ENCODE data around the gene IRS1. TPM values are rescaled to one million over a fixed set of nuclear protein-coding genes. Genes with fewer than 3 reads are reported as not detected.

Gene IRS1
- polyA plus RNA-seq, 3 donors = 10.5 to 12.1 (median 11.3) TPM

GRCh38 chr2:226733189-226733858 lies 66.3 kb downstream of the IRS1 start:
- no peak for DNase-seq (ENCODE audit: low read depth in 3 of 3, low spot score in 2 of 3)

- no peak for DNase-seq (ENCODE audit: low read depth in 3 of 3, low spot score in 2 of 3)
Observed at GRCh38 chr2:226732478-226733188, 67.0 kb downstream of the IRS1 start.

- DNase-seq (ENCODE audit: low read depth in 3 of 3, low spot score in 2 of 3) = no peak
Observed at GRCh38 chr2:226730481-226730880, 69.1 kb downstream of the IRS1 start.

GRCh38 chr2:226728996-226729395 lies 70.6 kb downstream of the IRS1 start:
- no peak for DNase-seq (ENCODE audit: low read depth in 3 of 3, low spot score in 2 of 3)

GRCh38 chr2:226727251-226727650 lies 72.4 kb downstream of the IRS1 start:
- DNase-seq (ENCODE audit: low read depth in 3 of 3, low spot score in 2 of 3) = no peak

GRCh38 chr2:226726546-226726945 lies 73.1 kb downstream of the IRS1 start:
- no peak for DNase-seq (ENCODE audit: low read depth in 3 of 3, low spot score in 2 of 3)

GRCh38 chr2:226725126-226725860 lies 74.3 kb downstream of the IRS1 start:
- DNase-seq (ENCODE audit: low read depth in 3 of 3, low spot score in 2 of 3) = peak in 2 of 3 donors; percentile 14 to 25

- no peak for DNase-seq (ENCODE audit: low read depth in 3 of 3, low spot score in 2 of 3)
Observed at GRCh38 chr2:226721541-226721940, 78.1 kb downstream of the IRS1 start.

GRCh38 chr2:226720948-226721347 lies 78.7 kb downstream of the IRS1 start:
- DNase-seq (ENCODE audit: low read depth in 3 of 3, low spot score in 2 of 3) = no peak

GRCh38 chr2:226717719-226718118 lies 81.9 kb downstream of the IRS1 start:
- no peak for DNase-seq (ENCODE audit: low read depth in 3 of 3, low spot score in 2 of 3)

- no peak for DNase-seq (ENCODE audit: low read depth in 3 of 3, low spot score in 2 of 3)
Observed at GRCh38 chr2:226716126-226716525, 83.5 kb downstream of the IRS1 start.

GRCh38 chr2:226715347-226715990 lies 84.2 kb downstream of the IRS1 start:
- DNase-seq (ENCODE audit: low read depth in 3 of 3, low spot score in 2 of 3) = no peak

- DNase-seq (ENCODE audit: low read depth in 3 of 3, low spot score in 2 of 3) = no peak
Observed at GRCh38 chr2:226712941-226713340, 86.7 kb downstream of the IRS1 start.

- DNase-seq (ENCODE audit: low read depth in 3 of 3, low spot score in 2 of 3) = no peak
Observed at GRCh38 chr2:226711606-226712296, 87.9 kb downstream of the IRS1 start.

- no peak for DNase-seq (ENCODE audit: low read depth in 3 of 3, low spot score in 2 of 3)
Observed at GRCh38 chr2:226707499-226707898, 92.1 kb downstream of the IRS1 start.

GRCh38 chr2:226705965-226706364 lies 93.7 kb downstream of the IRS1 start:
- no peak for DNase-seq (ENCODE audit: low read depth in 3 of 3, low spot score in 2 of 3)

GRCh38 chr2:226705133-226705886 lies 94.3 kb downstream of the IRS1 start:
- no peak for DNase-seq (ENCODE audit: low read depth in 3 of 3, low spot score in 2 of 3)

- no peak for DNase-seq (ENCODE audit: low read depth in 3 of 3, low spot score in 2 of 3)
Observed at GRCh38 chr2:226703514-226703913, 96.1 kb downstream of the IRS1 start.

GRCh38 chr2:226702376-226702775 lies 97.2 kb downstream of the IRS1 start:
- no peak for DNase-seq (ENCODE audit: low read depth in 3 of 3, low spot score in 2 of 3)

- no peak for DNase-seq (ENCODE audit: low read depth in 3 of 3, low spot score in 2 of 3)
Observed at GRCh38 chr2:226701052-226701451, 98.6 kb downstream of the IRS1 start.

Data from right renal cortex interstitium (tissue), 3 donors.